ENCODE measurements around the gene DNAH14. TPM values are rescaled to one million over a fixed set of nuclear protein-coding genes. Genes with fewer than 3 reads are reported as not detected.
"Not testable (repeated sequence)": the region's sequence is repeated elsewhere in the genome, so short reads cannot be mapped to it uniquely, and the experiment has no call there.

The DNAH14 gene
- total RNA-seq, 1 donor from 2014 or later: 0.42 TPM

- intact Hi-C loops (cut with micrococcal nuclease): loop anchor here (10.0 kb wide), 1 partner anchor 827 kb away; no protein-coding TSS in a partner anchor
Measured at GRCh38 chr1:225341642-225342041, 412.2 kb downstream of the DNAH14 start.

- intact Hi-C loops (cut with micrococcal nuclease): loop anchor here (10.0 kb wide), 1 partner anchor 828 kb away; no protein-coding TSS in a partner anchor
Measured at GRCh38 chr1:225342695-225343094, 413.2 kb downstream of the DNAH14 start.

GRCh38 chr1:225343618-225344017, 414.1 kb downstream of the DNAH14 start:
- intact Hi-C loops (cut with micrococcal nuclease): loop anchor here (10.0 kb wide), 1 partner anchor 829 kb away; no protein-coding TSS in a partner anchor

GRCh38 chr1:225347123-225347683, 417.7 kb downstream of the DNAH14 start:
- intact Hi-C loops (cut with micrococcal nuclease): loop anchor here (10.0 kb wide), 1 partner anchor 832 kb away; no protein-coding TSS in a partner anchor

- intact Hi-C loops (cut with micrococcal nuclease): loop anchor here (10.0 kb wide), 1 partner anchor 834 kb away; no protein-coding TSS in a partner anchor
Measured at GRCh38 chr1:225348400-225348799, 418.9 kb downstream of the DNAH14 start.

GRCh38 chr1:225349826-225350225, 420.4 kb downstream of the DNAH14 start:
- intact Hi-C loops (cut with micrococcal nuclease): loop anchor here (10.0 kb wide), 1 partner anchor 835 kb away; no protein-coding TSS in a partner anchor

GRCh38 chr1:225350872-225351271, 421.4 kb downstream of the DNAH14 start:
- intact Hi-C loops (cut with micrococcal nuclease): no loop called here

- intact Hi-C loops (cut with micrococcal nuclease): no loop called here
Measured at GRCh38 chr1:225354906-225355305, 425.4 kb downstream of the DNAH14 start.

- intact Hi-C loops (cut with micrococcal nuclease): no loop called here
Measured at GRCh38 chr1:225355863-225356262, 426.4 kb downstream of the DNAH14 start.

GRCh38 chr1:225360119-225360518, 430.6 kb downstream of the DNAH14 start:
- intact Hi-C loops (cut with micrococcal nuclease): no loop called here

GRCh38 chr1:225361176-225361575, 431.7 kb downstream of the DNAH14 start:
- intact Hi-C loops (cut with micrococcal nuclease): no loop called here

GRCh38 chr1:225362805-225363204, 433.3 kb downstream of the DNAH14 start:
- intact Hi-C loops (cut with micrococcal nuclease): no loop called here

GRCh38 chr1:225364439-225364838, 435.0 kb downstream of the DNAH14 start:
- intact Hi-C loops (cut with micrococcal nuclease): no loop called here

GRCh38 chr1:225366018-225366417, 436.5 kb downstream of the DNAH14 start:
- intact Hi-C loops (cut with micrococcal nuclease): no loop called here

GRCh38 chr1:225366552-225366951, 437.1 kb downstream of the DNAH14 start:
- intact Hi-C loops (cut with micrococcal nuclease): no loop called here

GRCh38 chr1:225368036-225368552, 438.6 kb downstream of the DNAH14 start:
- intact Hi-C loops (cut with micrococcal nuclease): no loop called here

- intact Hi-C loops (cut with micrococcal nuclease): no loop called here
Measured at GRCh38 chr1:225371366-225372010, 442.0 kb downstream of the DNAH14 start.

- intact Hi-C loops (cut with micrococcal nuclease): no loop called here
Measured at GRCh38 chr1:225373155-225373554, 443.7 kb downstream of the DNAH14 start.

GRCh38 chr1:225374996-225375395, 445.5 kb downstream of the DNAH14 start:
- intact Hi-C loops (cut with micrococcal nuclease): no loop called here

- intact Hi-C loops (cut with micrococcal nuclease): no loop called here
Measured at GRCh38 chr1:225378880-225379279, 449.4 kb downstream of the DNAH14 start.

GRCh38 chr1:225380691-225381090, 451.2 kb downstream of the DNAH14 start:
- intact Hi-C loops (cut with micrococcal nuclease): no loop called here

GRCh38 chr1:225386860-225387259, 457.4 kb downstream of the DNAH14 start:
- intact Hi-C loops (cut with micrococcal nuclease): not testable (repeated sequence)

- intact Hi-C loops (cut with micrococcal nuclease): no loop called here
Measured at GRCh38 chr1:225388372-225388771, 458.9 kb downstream of the DNAH14 start.
